SK-N-MC (cell line): Measurements from ENCODE around the gene SRCIN1.

Experiments used
- EZH2 ChIP-seq: fragments of 200-600 bp; sonication (generic); IDR thresholded peaks from one replicate; pipeline ENCODE4 v1.6.1; 2017; ENCODE audit warnings: antibody characterized with exemption
- FOXP2 ChIP-seq: optimal IDR thresholded peaks from 2 replicates; pipeline ENCODE3; 2011; ENCODE audit warnings: mild to moderate bottlenecking, moderate library complexity; ENCODE audit not compliant: insufficient read depth; ENCODE audit errors: extremely low read length, control extremely low read depth
- POLR2AphosphoS5 ChIP-seq: IDR thresholded peaks from 2 replicates; pipeline ENCODE4 v1.6.1; 2012; ENCODE audit warnings: mild to moderate bottlenecking, low read depth, low read length, borderline replicate concordance

GRCh38 chr17:38587203-38587602, 18.5 kb downstream of the SRCIN1 start:
- TF ChIP-seq POLR2AphosphoS5 (no peak), EZH2 (no peak), FOXP2 (no peak)
